Measurements from ENCODE around the gene RNF17. TPM values are rescaled to one million over a fixed set of nuclear protein-coding genes. Genes with fewer than 3 reads are reported as not detected.
A peak's percentile ranks its signal among the peaks of the same experiment; 100 is the strongest.

RNF17 gene
- total RNA-seq, 1 experiment from 2014 or later, result 6.8 TPM

GRCh38 chr13:24894277-24894971 lies 130.5 kb downstream of the RNF17 start:
- no peak for DNase-seq (ENCODE audit: low read depth)

- no peak for DNase-seq (ENCODE audit: low read depth)
Measured at GRCh38 chr13:24894972-24895300, 131.0 kb downstream of the RNF17 start.

GRCh38 chr13:24896061-24896460 lies 132.1 kb downstream of the RNF17 start:
- DNase-seq (ENCODE audit: low read depth), result no peak

GRCh38 chr13:24897293-24897692 lies 133.3 kb downstream of the RNF17 start:
- no peak for DNase-seq (ENCODE audit: low read depth)

DNA sequence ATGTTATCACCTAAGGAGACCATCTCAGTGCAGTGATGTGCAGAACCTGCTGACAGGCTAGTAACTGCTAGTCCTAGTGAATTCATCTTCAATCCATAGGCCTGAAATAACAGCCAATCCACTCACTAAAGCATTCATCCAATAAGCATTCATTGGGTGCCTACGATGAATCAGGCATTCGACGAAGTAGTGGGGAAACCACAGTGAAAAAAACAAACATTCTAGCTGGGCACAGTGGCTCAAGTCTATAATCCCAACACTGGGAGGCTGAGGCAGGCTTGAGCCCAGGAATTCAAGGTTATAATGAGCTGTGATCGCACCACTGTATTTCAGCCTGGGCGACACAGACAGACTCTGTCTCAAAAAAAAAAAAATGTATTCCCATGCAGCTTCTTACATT lies 135.6 kb downstream of the RNF17 start:
- no peak for DNase-seq (ENCODE audit: low read depth)

GRCh38 chr13:24900507-24900906 lies 136.5 kb downstream of the RNF17 start:
- no peak for DNase-seq (ENCODE audit: low read depth)

DNA sequence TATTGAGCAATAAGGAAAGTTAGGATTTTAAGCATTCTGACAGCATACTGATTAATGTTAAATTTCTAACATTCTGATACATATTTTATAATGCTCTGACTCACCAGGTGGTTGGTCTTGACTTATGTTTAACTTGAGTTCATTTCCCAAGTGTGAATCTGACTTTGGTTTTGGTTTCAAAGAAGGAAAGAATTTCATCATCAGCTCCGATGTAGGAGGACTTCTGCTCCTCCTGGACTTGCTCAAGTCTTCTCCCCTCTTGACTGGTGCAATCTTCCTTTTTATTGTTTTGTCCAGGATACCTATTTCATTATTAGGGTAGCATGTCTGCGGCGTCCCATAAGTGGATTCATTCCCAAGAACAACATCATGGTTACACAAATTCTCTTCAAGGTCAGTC lies 141.3 kb downstream of the RNF17 start:
- no peak for DNase-seq (ENCODE audit: low read depth)

DNA sequence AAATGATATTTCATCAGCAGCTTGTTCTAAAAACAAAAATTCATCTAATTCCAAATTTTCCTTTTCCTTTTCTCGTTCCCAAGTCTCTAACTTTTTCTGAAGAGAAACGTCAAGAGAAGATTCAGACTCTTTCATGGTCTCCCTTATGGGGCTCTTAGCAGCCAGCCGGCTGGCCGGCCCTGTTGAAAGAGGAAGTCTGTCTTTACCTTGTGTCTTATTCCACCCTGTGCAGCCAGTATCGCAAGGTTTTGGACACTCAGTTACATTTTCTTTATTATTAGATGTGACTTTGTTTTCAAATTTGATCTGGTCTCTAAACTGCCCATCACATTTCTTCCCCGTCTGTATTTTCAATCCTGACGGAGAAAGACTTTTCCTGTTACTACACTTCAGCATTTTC lies 142.3 kb downstream of the RNF17 start:
- DNase-seq (ENCODE audit: low read depth), result no peak

GRCh38 chr13:24910502-24911132 lies 146.6 kb downstream of the RNF17 start:
- DNase-seq (ENCODE audit: low read depth), result no peak

DNA sequence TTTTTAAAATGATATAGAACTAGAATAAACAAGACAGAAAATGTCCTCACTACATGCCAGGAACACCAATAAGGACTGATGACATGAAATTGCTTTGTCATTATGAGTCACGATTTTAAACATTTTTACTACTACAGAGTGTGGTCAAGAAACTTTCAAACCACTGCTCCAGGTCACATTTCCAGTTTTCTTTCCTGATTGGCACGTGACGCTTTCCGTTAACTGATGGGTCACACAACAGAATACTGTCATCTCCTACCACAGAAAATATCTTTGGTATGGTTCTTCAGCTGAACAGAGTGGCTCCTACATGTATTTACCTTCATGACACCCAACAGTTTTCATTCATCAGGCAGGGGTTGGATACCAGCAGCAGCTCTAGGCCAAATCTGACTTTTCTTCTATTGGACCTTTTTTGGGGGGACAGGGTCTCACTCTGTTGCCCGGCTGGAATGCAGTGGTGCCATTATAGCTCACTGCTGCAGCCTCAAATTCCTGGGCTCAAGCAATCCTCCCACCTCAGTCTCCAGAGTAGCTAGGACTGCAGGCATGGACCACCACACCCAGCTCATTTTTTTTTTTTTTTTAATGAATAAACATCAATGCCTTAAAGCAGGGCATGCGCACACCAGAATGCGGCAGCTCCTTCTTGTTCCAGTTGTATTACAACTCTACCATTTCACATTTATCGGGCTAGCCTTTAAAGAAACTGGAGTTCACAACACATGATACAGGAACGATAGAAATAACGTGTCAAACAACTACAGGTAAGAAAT lies 147.4 kb downstream of the RNF17 start:
- peak; percentile 82 for DNase-seq (ENCODE audit: low read depth)

DNA sequence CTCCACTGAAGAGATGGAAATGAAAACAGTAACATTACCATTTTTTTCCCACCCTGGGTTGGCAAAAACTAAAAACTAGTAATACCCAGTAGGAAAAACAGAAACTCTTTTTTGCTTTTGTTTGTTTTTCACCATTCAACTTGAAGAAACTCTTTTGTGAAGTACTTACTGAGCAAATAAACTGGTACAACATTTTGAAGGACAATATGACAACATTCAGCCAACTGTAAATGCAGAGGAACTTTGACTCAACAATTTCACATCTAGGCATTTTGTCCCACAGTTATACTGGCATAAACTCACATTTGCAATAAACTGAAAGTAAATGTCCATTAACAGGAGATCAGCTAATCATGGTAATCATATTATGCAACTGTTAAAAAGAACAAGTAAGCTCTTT lies 152.5 kb downstream of the RNF17 start:
- no peak for DNase-seq (ENCODE audit: low read depth)

DNA sequence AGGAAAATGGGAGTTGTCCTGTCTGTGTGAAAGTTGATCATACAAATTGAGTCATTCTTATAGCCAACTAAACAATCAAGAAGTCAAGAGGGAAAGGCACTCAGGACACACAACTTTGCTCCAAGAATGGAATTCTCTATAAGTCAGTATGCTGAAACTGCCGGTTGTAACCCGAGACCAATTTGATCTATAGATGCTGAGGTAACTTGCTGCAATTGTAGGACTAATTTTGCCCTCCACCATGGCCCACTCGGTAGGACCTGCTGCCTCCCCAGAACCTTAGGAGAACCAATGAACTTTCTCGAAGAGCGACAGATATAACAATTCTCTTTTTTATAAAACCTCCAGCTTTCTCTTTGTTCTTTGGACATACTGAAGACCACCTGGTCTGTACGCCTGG lies 157.0 kb downstream of the RNF17 start:
- DNase-seq (ENCODE audit: low read depth), result no peak

DNA sequence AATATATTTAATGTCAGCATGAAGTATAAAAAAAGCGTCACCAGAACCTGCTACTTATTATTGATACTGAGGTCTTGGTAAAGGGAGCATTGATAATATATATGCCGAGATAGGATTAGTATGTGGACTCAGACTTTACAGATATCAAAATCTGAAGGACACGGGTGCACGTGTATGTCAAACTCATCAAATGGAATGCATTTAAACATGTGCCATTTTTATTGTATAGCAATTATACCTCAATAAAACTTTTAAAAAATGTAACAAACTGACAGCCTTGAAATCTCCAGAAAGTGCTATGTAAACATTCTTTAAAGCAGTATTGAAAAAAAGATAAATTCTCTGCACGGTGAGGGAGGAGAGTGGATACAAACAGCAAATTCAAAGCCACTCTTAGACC lies 157.9 kb downstream of the RNF17 start:
- DNase-seq (ENCODE audit: low read depth), result no peak

DNA sequence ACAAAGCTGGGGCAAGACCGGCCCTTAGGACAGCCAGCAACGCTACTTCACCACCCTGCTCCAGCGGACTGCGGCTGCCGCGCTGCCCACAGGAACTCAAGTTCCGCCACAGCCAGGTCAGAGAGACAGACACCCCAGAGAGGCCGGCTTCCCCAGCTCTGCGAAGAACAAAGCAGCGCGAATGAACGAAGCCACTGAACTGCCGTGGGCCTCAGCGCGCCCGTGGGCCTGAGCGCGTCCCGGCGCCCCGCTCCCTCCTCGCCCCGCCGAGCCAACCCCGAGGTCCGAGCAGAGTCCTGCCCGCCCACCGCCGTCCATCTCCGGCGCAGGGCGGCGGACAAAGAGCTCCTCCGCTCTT lies 158.4 kb downstream of the RNF17 start:
- no peak for DNase-seq (ENCODE audit: low read depth)

- peak; percentile 98 for DNase-seq (ENCODE audit: low read depth)
Measured at GRCh38 chr13:24922745-24923591, 159.0 kb downstream of the RNF17 start.

DNA sequence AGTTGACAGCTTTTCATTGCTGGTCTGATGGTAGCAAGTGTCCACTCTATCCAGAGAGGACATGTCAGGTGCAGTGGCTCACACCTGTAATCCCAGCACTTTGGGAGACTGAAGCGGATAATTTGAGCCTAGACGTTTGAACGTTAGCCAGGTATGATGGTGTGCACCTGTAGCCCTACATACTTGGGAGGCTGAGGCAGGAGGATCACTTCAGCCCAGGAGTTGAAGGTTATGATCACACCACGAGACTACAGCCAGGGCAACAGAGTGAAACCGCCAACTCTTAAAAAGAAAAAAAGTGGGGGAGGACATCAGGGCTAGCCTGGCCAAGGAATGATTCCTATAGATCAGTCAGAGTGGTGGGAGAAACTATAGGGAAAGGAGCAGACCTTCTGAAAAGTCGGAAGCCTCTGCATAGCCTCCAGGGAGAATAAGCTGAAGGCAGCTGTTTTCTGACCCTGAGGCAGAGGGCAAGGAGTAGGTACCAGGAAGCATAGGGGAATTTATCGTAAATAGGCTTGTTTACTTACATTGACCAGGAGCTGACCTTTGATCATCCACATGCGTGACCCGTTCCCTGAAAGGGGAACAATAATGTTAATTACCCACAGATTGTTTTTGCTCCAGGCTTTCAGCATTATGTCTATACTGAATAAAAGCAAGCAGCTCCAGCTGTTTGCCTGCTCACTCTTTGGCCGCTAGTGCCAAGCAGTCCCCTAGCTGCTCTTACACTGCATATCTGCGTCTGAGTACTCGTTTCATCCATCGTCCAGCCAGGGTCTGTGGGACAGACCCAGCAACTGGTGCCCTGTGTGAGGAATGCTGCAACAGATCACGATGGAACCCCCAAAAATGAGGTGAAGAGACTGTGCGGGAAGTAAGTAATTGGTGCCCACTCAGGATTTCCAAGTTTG lies 161.6 kb downstream of the RNF17 start:
- DNase-seq (ENCODE audit: low read depth), result no peak

DNA sequence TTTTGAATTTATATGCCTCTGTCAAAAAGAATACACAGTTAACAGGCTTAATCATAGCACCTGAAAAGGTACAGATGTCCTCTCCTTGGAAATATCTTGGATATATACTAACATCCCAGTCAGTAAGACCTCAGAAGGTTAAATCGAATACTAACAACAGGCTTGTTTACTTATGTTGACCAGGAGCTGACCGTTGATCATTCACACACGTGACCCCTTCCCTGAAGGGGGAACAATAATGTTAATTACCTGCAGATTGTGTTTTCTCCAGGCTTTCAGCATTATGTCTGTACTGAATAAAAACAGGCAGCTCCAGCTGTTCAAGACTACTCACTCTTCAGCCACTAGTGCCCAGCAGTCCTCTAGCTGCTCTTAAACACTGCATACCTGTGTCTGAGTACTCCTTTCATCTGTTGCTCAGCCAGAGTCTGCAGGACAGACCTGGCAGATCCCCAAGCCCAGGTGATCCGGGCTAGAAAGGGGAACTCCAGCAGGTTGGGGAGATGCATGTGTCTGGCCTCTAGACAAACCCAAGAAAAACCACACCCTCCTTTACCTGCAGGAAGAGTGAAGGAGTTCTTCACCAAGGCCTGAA lies 163.9 kb downstream of the RNF17 start:
- no peak for DNase-seq (ENCODE audit: low read depth)

GRCh38 chr13:24929196-24929595 lies 165.2 kb downstream of the RNF17 start:
- no peak for DNase-seq (ENCODE audit: low read depth)
